NCI-H82 treated with DMSO at 0.1 percent for 48 hours (cell line): ENCODE measurements around the gene PARD3.
"Not testable (repeated sequence)": the region's sequence is repeated elsewhere in the genome, so short reads cannot be mapped to it uniquely, and the experiment has no call there.

Experiments
- DNase-seq: peaks from one replicate; lab custom pipeline; 2025; ENCODE audit not compliant: unreplicated experiment; lab: John Stamatoyannopoulos, UW

PARD3 gene

GRCh38 chr10:34655286-34656170, 159.6 kb downstream of the PARD3 start:
- peak; percentile 21 for DNase-seq

- DNase-seq = no peak
Measured at GRCh38 chr10:34654211-34654610, 160.9 kb downstream of the PARD3 start.

- DNase-seq = no peak
Measured at GRCh38 chr10:34653530-34653929, 161.6 kb downstream of the PARD3 start.

- no peak for DNase-seq
Measured at GRCh38 chr10:34651416-34652195, 163.5 kb downstream of the PARD3 start.

- no peak for DNase-seq
Measured at GRCh38 chr10:34650156-34650555, 164.9 kb downstream of the PARD3 start.

- DNase-seq = no peak
Measured at GRCh38 chr10:34649385-34649784, 165.7 kb downstream of the PARD3 start.

- no peak for DNase-seq
Measured at GRCh38 chr10:34648919-34649318, 166.2 kb downstream of the PARD3 start.

GRCh38 chr10:34647875-34648865, 166.9 kb downstream of the PARD3 start:
- no peak for DNase-seq

- DNase-seq = no peak
Measured at GRCh38 chr10:34647160-34647559, 167.9 kb downstream of the PARD3 start.

GRCh38 chr10:34646331-34646730, 168.8 kb downstream of the PARD3 start:
- no peak for DNase-seq

- DNase-seq = not testable (repeated sequence)
Measured at GRCh38 chr10:34644815-34645214, 170.3 kb downstream of the PARD3 start.

GRCh38 chr10:34644224-34644623, 170.9 kb downstream of the PARD3 start:
- DNase-seq = no peak

GRCh38 chr10:34643620-34644019, 171.5 kb downstream of the PARD3 start:
- DNase-seq = no peak

GRCh38 chr10:34641913-34642558, 173.1 kb downstream of the PARD3 start:
- DNase-seq = no peak

- DNase-seq = no peak
Measured at GRCh38 chr10:34641147-34641912, 173.8 kb downstream of the PARD3 start.

GRCh38 chr10:34638406-34639054, 176.6 kb downstream of the PARD3 start:
- peak; percentile 39 for DNase-seq

- DNase-seq = peak; percentile 2
Measured at GRCh38 chr10:34637418-34637911, 177.6 kb downstream of the PARD3 start.

- DNase-seq = no peak
Measured at GRCh38 chr10:34635111-34635510, 180.0 kb downstream of the PARD3 start.

- DNase-seq = no peak
Measured at GRCh38 chr10:34633374-34633773, 181.7 kb downstream of the PARD3 start.
